HG03139 (cell line): Measurements from ENCODE around the gene SREBF1.

Experiments used
- ATAC-seq: cut with Tn5 transposase; IDR thresholded peaks from one replicate; pipeline ENCODE4 v1.9.1; 2021; ENCODE audit not compliant: unreplicated experiment

The SREBF1 gene

DNA sequence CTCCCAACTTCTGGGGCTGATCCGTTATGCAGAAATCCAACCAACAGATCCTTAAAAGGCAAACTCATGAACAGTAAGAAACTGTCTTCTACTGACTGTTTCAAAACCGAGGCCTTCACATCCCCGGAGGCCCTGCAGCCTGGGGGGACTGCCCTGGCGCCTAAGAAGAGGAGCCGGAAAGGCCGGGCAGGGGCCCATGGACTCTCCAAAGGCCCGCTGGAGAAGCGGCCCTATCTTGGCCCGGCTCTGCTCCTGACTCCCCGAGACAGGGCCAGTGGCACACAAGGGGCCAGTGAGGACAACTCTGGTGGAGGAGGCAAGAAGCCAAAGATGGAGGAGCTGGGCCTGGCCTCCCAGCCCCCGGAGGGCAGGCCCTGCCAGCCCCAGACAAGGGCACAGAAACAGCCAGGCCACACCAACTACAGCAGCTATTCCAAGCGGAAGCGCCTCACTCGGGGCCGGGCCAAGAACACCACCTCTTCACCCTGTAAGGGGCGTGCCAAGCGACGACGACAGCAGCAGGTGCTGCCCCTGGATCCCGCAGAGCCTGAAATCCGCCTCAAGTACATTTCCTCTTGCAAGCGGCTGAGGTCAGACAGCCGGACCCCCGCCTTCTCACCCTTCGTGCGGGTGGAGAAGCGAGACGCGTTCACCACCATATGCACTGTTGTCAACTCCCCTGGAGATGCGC, 39.5 kb downstream of the SREBF1 start:
- ATAC-seq: no peak

DNA sequence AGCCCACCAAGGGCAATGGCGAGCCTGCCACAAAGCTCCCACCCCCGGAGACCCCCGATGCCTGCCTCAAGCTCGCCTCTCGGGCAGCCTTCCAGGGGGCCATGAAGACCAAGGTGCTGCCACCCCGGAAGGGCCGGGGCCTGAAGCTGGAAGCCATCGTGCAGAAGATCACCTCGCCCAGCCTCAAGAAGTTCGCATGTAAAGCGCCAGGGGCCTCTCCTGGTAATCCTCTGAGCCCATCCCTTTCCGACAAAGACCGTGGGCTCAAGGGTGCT, 40.1 kb downstream of the SREBF1 start:
- ATAC-seq: no peak

DNA sequence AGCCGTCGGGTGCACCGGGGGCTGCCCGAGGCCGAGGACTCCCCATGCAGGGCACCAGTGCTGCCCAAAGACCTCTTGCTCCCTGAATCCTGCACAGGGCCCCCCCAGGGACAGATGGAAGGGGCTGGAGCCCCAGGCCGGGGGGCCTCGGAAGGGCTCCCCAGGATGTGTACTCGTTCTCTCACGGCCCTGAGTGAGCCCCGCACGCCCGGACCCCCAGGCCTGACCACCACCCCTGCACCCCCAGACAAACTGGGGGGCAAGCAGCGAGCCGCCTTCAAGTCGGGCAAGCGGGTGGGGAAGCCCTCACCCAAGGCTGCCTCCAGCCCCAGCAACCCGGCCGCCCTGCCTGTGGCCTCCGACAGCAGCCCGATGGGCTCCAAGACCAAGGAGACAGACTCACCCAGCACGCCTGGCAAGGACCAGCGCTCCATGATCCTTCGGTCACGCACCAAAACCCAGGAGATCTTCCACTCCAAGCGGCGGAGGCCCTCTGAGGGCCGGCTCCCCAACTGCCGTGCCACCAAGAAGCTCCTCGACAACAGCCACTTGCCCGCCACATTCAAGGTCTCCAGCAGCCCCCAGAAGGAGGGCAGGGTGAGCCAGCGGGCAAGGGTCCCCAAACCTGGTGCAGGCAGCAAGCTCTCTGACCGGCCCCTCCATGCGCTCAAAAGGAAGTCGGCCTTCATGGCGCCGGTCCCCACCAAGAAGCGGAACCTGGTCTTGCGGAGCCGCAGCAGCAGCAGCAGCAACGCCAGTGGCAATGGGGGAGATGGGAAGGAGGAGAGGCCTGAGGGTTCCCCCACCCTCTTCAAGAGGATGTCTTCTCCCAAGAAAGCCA, 40.6 kb downstream of the SREBF1 start:
- ATAC-seq: no peak

DNA sequence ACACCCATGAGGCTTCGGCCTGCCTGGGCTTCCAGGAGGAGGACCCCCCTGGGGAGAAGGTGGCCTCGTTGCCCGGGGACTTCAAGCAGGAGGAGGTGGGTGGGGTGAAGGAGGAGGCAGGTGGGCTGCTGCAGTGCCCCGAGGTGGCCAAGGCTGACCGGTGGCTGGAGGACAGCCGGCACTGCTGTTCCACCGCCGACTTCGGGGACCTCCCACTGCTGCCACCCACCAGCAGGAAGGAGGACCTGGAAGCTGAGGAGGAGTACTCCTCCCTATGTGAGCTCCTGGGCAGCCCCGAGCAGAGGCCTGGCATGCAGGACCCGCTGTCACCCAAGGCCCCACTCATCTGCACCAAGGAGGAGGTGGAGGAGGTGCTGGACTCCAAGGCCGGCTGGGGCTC, 41.5 kb downstream of the SREBF1 start:
- ATAC-seq: no peak

DNA sequence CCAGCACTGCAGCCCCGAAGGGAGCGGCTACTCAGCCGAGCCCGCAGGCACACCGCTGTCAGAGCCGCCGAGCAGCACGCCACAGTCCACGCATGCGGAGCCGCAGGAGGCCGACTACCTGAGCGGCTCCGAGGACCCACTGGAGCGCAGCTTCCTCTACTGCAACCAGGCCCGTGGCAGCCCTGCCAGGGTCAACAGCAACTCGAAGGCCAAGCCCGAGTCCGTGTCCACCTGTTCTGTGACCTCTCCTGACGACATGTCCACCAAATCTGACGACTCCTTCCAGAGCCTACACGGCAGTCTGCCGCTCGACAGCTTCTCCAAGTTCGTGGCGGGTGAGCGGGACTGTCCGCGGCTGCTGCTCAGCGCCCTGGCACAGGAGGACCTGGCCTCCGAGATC, 42.4 kb downstream of the SREBF1 start:
- ATAC-seq: no peak

DNA sequence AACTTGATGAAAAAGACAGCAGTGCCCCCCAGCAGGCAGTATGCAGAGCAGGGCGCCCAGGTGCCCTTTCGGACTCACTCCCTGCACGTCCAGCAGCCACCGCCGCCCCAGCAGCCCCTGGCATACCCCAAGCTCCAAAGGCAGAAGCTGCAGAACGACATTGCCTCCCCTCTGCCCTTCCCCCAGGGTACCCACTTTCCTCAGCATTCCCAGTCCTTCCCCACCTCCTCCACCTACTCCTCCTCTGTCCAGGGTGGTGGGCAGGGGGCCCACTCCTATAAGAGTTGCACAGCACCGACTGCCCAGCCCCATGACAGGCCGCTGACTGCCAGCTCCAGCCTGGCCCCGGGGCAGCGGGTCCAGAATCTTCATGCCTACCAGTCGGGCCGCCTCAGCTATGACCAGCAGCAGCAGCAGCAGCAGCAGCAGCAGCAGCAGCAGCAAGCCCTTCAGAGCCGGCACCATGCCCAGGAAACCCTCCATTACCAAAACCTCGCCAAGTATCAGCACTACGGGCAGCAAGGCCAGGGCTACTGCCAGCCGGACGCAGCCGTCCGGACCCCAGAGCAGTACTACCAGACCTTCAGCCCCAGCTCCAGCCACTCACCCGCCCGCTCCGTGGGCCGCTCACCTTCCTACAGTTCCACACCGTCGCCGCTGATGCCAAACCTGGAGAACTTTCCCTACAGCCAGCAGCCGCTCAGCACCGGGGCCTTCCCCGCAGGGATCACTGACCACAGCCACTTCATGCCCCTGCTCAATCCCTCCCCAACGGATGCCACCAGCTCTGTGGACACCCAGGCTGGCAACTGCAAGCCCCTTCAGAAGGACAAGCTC, 43.2 kb downstream of the SREBF1 start:
- ATAC-seq: no peak

DNA sequence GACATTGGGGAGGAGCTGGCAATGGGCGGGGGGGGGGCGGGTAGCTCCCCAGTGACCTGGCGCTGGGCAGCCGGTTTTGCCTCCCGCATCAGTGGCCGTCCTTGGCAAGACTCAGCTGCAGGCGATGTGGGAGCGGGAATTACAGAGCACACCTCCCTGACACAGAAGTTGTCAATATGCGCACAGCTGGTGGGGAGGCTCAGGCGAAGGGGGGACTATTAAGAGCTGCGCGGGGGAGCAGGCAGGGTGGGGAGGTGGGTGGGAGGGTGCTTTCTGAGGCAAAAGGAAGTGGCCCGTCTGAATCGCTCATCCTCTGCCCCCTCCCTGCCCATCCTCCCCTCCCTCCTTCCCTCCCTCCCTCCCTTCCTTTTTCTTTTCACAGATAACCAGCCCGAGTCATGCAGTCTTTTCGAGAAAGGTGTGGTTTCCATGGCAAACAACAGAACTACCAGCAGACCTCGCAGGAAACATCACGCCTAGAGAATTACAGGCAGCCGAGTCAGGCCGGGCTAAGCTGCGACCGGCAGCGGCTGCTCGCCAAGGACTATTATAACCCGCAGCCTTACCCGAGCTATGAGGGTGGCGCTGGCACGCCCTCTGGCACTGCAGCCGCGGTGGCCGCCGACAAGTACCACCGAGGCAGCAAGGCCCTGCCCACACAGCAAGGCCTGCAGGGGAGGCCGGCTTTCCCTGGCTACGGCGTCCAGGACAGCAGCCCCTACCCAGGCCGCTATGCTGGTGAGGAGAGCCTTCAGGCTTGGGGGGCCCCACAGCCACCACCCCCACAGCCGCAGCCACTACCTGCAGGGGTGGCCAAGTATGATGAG, 44.0 kb downstream of the SREBF1 start:
- no peak for ATAC-seq

DNA sequence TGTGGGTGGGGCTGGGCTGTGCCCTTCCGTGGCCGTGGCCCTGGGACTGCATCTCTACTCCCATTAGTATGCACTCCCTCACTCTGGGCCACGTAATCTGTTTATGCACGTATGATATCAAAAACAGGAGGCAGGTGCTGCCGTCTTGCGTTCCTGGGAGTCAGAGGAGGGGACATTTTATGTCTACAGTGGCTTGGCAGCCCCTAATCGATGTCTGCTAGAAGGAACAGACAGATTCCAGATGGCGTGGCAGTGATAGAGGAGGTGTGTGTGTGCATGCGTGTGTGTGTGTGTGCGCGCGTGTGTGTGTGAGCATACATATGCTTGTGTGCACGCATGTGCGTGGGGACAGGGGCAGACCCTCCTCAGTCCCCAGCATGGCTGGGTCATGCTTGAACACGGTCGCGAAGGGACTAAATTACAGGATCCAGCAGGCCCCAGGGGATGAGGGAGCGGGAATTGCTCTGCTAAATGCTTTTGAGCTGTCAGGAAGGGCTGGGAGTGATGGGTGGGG, 44.7 kb downstream of the SREBF1 start:
- ATAC-seq: no peak

DNA sequence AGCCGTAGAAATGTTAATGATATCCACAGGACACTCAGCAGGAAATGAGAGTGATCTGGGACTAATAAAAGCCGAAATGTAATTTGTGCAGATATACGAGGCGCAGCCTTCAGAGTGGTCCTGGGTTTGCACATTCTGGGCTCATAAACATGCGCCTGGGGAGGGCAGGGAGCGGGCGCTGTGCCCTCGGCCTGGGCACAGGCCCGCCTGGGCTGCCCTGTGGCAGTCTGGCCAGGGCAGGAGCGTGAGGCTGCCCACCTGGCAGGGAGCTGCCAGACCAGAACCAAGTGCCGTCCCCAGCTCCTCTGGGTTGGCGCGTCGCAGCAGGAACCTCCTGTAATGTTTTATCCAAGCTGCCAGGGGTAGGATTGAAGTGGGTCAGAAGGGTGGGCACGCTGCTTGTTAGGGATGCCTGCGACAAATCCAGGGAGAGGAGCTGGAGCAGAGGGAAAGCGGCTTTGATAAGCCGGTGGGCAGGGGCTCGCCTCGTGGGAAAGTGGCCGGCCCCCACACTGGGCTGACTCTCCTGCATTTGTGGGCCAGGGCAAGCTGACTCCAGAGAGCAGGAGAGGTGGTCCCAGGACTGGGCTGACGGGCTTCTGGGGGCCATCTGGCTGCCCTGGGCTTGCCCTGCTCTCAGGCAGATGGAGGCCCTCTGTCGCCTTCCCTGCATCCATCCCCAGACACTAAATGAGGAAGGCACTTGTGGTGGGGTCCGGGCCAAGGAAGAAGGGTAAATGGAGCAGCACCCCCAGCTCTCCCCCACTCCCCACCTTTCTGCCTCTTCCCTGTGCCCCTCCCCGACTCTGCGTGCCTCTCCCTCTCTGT, 45.9 kb downstream of the SREBF1 start:
- no peak for ATAC-seq

DNA sequence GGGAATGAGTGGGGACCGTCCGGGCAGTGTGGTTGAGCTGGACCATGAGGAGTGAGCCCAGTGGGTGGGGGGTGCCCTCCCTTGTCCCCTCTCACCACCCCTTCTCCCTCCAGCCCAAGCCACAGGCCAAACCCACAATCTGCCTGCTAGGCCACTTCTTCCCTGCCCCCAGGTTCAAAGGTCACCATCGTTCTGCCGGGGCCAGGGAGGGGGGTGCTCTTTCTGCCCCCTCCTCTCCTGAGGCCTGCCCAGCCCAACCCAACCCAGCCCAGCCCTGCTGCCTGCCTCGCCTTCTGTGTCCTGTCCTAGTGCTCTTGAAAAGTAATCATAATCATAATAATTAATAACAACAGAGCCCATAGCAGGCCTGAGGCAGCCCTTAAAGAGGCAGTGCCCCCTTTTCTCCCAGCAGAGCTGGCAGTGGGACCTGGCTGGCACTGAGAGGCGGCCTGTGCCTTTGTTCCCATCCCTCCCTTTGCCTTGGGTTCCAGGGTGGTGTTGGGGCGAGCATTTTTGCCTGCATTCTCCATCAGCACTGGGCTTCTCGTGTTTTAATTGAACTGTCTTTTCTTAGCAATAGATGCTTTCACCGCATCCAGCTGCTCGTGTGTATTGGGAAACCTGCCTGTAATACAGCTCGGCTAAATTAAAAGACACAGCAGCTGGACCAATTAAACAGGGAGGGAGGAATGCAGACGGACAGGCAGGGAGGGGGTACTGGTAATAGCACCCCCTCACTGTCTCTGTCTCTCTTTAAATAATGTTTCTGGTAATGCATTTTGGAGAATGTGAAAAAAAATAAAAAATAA, 46.8 kb downstream of the SREBF1 start:
- ATAC-seq: no peak

DNA sequence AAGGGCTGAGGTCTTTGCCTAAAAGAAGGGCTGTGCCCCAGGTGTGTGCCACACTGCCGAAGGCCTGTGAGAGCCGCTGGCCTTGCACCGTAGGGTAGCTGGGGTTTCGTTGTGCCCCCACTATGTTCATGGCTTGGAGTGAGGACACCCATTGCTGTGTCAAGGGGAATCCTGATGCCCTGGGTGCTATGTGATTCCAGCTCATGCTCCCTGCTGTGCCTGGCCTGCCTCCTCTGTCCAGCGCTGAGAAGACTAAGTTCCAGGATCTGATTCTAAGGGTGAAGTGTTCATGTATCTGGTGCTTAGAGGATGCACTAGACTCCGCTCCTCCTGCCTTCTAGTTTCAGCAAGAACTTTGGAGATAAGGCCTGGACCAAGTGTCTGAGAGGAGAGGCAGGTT, 47.4 kb downstream of the SREBF1 start:
- ATAC-seq: no peak

DNA sequence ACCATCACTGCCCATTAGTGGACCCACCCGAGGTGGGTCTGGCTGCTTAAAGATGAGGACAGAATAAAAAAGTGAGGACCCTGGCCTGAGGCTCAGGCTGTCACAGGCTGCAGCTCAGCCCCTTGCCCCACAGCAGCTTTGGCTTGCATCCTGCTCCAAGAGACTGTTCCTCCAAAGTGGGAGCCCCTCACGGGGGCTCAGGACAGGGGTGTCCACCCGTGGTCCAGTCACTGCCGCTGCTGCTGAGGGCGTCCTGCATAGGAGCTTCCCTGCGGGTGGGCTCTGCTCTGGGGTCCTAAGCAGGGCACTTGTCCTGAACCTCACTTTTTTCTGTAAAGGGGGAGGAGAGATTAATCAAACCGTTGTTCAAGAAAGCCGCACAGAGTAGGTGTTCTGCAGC, 47.8 kb downstream of the SREBF1 start:
- ATAC-seq: no peak

DNA sequence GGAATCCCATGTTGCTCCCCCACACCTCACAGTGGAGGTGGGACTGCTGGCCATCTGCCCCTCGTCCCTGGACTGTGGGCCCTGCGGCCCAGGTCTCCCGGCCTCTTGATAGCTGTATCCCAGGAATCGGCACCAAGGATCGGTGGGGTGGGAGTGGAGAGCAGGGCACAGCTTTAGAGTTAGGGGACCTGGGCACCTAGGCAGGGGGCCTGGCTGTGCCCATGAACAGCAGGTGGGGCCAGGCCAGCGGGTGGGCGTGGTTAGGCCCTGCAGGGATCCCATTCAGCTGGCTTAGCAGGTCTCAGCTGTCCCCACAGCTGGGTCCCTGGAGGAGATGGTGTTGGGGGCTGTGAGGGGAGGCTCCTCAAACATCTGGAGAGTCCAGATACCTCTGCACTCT, 49.2 kb downstream of the SREBF1 start:
- ATAC-seq: no peak

DNA sequence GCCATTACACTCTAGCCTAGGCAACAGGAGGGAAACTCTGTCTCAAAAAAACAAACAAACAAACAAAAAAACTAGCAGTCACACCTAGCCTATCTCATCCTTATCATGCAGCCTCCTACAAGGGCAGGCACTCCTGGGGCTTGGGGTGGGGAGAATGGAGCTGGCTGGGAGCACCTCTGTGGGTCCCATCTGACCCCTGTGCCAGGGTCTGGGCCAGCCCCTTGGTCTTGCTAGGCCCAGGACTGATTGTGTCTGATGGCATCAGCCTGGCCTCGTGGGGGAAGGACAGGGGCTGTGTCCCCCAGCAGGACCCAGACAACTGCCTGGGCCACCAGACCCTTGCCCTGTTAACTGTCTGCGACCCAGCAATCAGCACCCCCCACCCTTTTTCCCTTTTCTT, 49.8 kb downstream of the SREBF1 start:
- no peak for ATAC-seq

DNA sequence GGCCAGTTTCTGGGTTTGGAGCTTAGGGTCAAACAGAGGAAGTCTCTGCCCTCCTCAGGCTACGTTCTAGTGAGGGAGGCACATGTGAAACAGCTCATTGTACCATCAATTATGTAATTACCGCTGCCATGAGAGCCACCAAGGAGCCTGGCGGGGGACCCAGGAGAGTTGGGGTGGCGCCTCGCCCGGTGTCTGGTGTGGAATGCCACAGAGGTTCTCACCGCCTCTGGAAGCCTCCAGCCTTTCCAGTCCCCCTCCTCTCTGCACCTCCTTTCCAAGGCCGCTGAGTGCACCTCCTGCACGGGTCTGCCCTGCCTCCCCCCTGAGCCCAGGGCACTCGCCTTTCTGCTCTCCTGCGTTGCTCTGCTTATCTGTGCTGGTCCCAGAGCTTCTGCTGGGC, 51.4 kb downstream of the SREBF1 start:
- ATAC-seq: no peak

DNA sequence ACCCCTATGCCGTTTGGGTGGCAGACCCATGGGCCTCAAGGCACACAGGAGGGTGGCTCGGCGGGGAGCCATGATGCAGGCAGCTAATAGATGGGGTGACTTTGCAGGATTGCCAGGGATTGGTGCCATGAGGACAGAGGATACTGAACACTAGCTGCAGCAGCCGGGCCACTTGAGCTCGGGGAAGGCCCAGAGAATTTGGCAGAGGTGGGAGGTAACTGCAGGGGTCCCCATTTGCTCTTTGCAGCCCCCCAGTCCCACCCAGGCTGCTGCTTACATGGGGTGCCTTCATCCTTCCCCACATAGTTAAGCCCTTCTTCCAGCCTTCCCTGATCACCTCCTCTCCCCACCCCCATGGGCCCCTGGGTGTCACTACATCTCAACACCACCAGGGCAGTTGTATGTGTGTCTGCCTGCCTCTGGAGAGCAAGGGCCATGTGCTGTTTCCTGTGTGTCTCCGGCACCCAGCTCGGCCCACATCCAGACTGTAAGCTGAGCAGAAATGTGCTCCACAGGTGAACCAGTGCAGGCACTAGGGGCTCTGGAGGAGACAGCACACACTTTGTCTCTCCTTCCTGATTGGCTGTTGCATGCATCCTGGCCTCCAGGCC, 52.0 kb downstream of the SREBF1 start:
- no peak for ATAC-seq

DNA sequence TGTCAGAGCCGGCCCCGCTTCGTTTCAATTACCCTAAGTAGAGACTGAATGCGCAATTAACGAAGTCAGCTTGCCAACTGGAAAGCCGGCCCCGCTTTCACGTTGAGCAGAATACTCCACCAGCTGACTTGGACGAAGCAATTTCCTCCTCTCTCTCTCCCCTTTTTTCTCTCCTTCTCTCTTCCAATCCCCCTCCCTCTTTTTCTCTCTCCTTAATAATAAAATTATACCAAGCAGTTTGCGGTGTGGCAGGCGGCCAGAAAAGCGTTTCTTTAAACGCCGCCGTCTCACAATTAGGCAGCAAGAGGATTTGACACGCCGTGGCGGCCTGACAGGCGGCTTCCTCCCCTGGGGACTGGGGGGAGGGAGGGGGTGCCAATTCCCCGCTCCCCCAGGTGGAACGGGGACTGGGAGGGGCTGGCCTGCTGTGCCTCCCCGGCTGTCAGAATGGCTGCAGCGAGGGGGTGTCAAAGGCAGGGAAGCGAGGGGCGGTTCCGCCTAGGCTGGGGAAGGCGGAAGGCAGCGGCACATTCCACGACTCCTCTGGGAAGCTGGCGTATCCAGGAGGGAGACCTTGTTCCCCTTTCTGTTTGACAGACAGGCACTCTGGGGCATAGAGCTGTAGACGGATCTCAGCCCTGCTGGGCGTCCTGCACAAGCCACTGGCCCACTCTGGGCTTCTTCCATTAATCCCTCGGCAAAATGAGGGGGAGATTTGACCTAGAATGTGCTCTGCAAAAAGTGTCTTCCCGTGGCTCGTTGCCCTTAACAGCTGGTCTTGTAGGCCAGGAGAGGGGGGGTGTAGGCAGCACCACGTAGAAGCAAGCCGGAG, 52.7 kb downstream of the SREBF1 start:
- no peak for ATAC-seq
